ENCODE data around the gene GOLGA6C.
"Not testable (repeated sequence)": the region's sequence is repeated elsewhere in the genome, so short reads cannot be mapped to it uniquely, and the experiment has no call there.

- TF ChIP-seq SUZ12 (IDR thresholded peaks at IDR 0.05); FOXK2 (IDR thresholded peaks at IDR 0.05); FOXA1 (IDR thresholded peaks at IDR 0.05); BHLHE40 (IDR thresholded peaks at IDR 0.05; ENCODE audit: borderline replicate concordance): not testable (repeated sequence)
These were observed 5.8 kb upstream of the GOLGA6C start for GRCh38 chr15:75252285-75252684.
